HEK293 (cell line): ENCODE data around the gene PER1.

ENCODE experiments used
- GLI2 ChIP-seq: fragments of 450-650 bp; formaldehyde crosslinking; IDR thresholded peaks from 2 replicates; pipeline ENCODE4; 2017; ENCODE audit warnings: missing biosample characterization, missing genetic modification characterization, low read depth, borderline replicate concordance
- GLIS1 ChIP-seq: fragments of 450-650 bp; formaldehyde crosslinking; IDR thresholded peaks from 2 replicates; pipeline ENCODE4 v1.5.1; 2016; ENCODE audit warnings: missing biosample characterization, missing genetic modification characterization
- TCF7L2 ChIP-seq: IDR thresholded peaks from 2 replicates; pipeline ENCODE4 v1.6.1; 2011; ENCODE audit warnings: low read depth, mild to moderate bottlenecking, inconsistent platforms, low read length, moderate library complexity, borderline replicate concordance
- WT1 ChIP-seq: fragments of 450-650 bp; formaldehyde crosslinking; IDR thresholded peaks from 2 replicates; pipeline ENCODE4 v1.5.1; 2016; ENCODE audit warnings: missing biosample characterization, missing genetic modification characterization
- ZBTB20 ChIP-seq: fragments of 450-650 bp; formaldehyde crosslinking; IDR thresholded peaks from 2 replicates; pipeline ENCODE4 v1.5.1; 2016; ENCODE audit warnings: missing biosample characterization, missing genetic modification characterization
- ZBTB26 ChIP-seq: fragments of 450-650 bp; formaldehyde crosslinking; optimal IDR thresholded peaks from 2 replicates; pipeline ENCODE3; 2016; ENCODE audit warnings: missing biosample characterization, mild to moderate bottlenecking, missing genetic modification characterization
- ZFP69B ChIP-seq: fragments of 450-650 bp; formaldehyde crosslinking; IDR thresholded peaks from 2 replicates; pipeline ENCODE4 v1.5.1; 2016; ENCODE audit warnings: missing biosample characterization, missing genetic modification characterization
- ZNF10 ChIP-seq: fragments of 450-650 bp; formaldehyde crosslinking; IDR thresholded peaks from 2 replicates; pipeline ENCODE4 v1.5.1; 2017; ENCODE audit warnings: missing biosample characterization, missing genetic modification characterization
- ZNF18 ChIP-seq: fragments of 450-650 bp; formaldehyde crosslinking; IDR thresholded peaks from 2 replicates; pipeline ENCODE4 v1.5.1; 2016; ENCODE audit warnings: missing biosample characterization, missing genetic modification characterization
- ZNF23 ChIP-seq: fragments of 450-650 bp; formaldehyde crosslinking; IDR thresholded peaks from 2 replicates; pipeline ENCODE4 v1.5.1; 2016; ENCODE audit warnings: missing biosample characterization, missing genetic modification characterization, borderline replicate concordance
- ZNF239 ChIP-seq: fragments of 450-650 bp; formaldehyde crosslinking; IDR thresholded peaks from 2 replicates; pipeline ENCODE4 v1.5.1; 2016; ENCODE audit warnings: missing biosample characterization, missing genetic modification characterization
- ZNF324 ChIP-seq: fragments of 450-650 bp; formaldehyde crosslinking; IDR thresholded peaks from 2 replicates; pipeline ENCODE4 v1.5.1; 2016; ENCODE audit warnings: missing biosample characterization, missing genetic modification characterization
- ZNF341 ChIP-seq: fragments of 450-650 bp; formaldehyde crosslinking; IDR thresholded peaks from 2 replicates; pipeline ENCODE4; 2016; ENCODE audit warnings: low read depth, missing biosample characterization, missing genetic modification characterization
- ZNF350 ChIP-seq: fragments of 450-650 bp; formaldehyde crosslinking; IDR thresholded peaks from 2 replicates; pipeline ENCODE4 v1.5.0; 2017; ENCODE audit warnings: missing biosample characterization, mild to moderate bottlenecking, missing genetic modification characterization
- ZNF354C ChIP-seq: fragments of 450-650 bp; formaldehyde crosslinking; IDR thresholded peaks from 2 replicates; pipeline ENCODE4 v1.5.1; 2016; ENCODE audit warnings: missing biosample characterization, missing genetic modification characterization, low read depth, borderline replicate concordance
- ZNF37A ChIP-seq: fragments of 450-650 bp; IDR thresholded peaks from 2 replicates; pipeline ENCODE4 v1.5.1; 2018; ENCODE audit warnings: missing biosample characterization, missing genetic modification characterization
- ZNF394 ChIP-seq: fragments of 450-650 bp; formaldehyde crosslinking; IDR thresholded peaks from 2 replicates; pipeline ENCODE4 v1.5.1; 2016; ENCODE audit warnings: missing biosample characterization, missing genetic modification characterization, mild to moderate bottlenecking, moderate library complexity, borderline replicate concordance
- ZNF433 ChIP-seq: fragments of 450-650 bp; formaldehyde crosslinking; IDR thresholded peaks from 2 replicates; pipeline ENCODE4 v1.5.1; 2016; ENCODE audit warnings: missing biosample characterization, missing genetic modification characterization, low read depth
- ZNF561 ChIP-seq: fragments of 450-650 bp; IDR thresholded peaks from 2 replicates; pipeline ENCODE4 v1.5.1; 2018; ENCODE audit warnings: missing biosample characterization, missing genetic modification characterization, borderline replicate concordance
- ZNF580 ChIP-seq: fragments of 450-650 bp; formaldehyde crosslinking; IDR thresholded peaks from 2 replicates; pipeline ENCODE4 v1.5.1; 2016; ENCODE audit warnings: missing biosample characterization, missing genetic modification characterization
- ZNF600 ChIP-seq: fragments of 450-650 bp; formaldehyde crosslinking; IDR thresholded peaks from 2 replicates; pipeline ENCODE4 v1.5.1; 2016; ENCODE audit warnings: missing biosample characterization, missing genetic modification characterization
- ZNF654 ChIP-seq: fragments of 450-650 bp; formaldehyde crosslinking; IDR thresholded peaks from 2 replicates; pipeline ENCODE4 v1.5.1; 2016; ENCODE audit warnings: low read depth, missing biosample characterization, missing genetic modification characterization
- ZNF660 ChIP-seq: fragments of 450-650 bp; IDR thresholded peaks from 2 replicates; pipeline ENCODE4 v1.5.1; 2018; ENCODE audit warnings: missing biosample characterization, mild to moderate bottlenecking, missing genetic modification characterization
- ZNF670 ChIP-seq: fragments of 450-650 bp; formaldehyde crosslinking; IDR thresholded peaks from 2 replicates; pipeline ENCODE4 v1.5.1; 2016; ENCODE audit warnings: missing biosample characterization, missing genetic modification characterization, low read depth
- ZNF677 ChIP-seq: fragments of 450-650 bp; IDR thresholded peaks from 2 replicates; pipeline ENCODE4 v1.5.0; 2018; ENCODE audit warnings: missing biosample characterization, mild to moderate bottlenecking, missing genetic modification characterization, moderate library complexity
- ZNF76 ChIP-seq: fragments of 450-650 bp; formaldehyde crosslinking; IDR thresholded peaks from 2 replicates; pipeline ENCODE4; 2016; ENCODE audit warnings: low read depth, missing biosample characterization, missing genetic modification characterization, borderline replicate concordance
- ZNF791 ChIP-seq: fragments of 450-650 bp; formaldehyde crosslinking; IDR thresholded peaks from 2 replicates; pipeline ENCODE4 v1.5.1; 2016; ENCODE audit warnings: missing biosample characterization, missing genetic modification characterization
- ZNF792 ChIP-seq: fragments of 450-650 bp; formaldehyde crosslinking; IDR thresholded peaks from 2 replicates; pipeline ENCODE4 v1.5.1; 2016; ENCODE audit warnings: missing biosample characterization, missing genetic modification characterization
- ZSCAN16 ChIP-seq: fragments of 450-650 bp; formaldehyde crosslinking; IDR thresholded peaks from 2 replicates; pipeline ENCODE4 v1.5.1; 2016; ENCODE audit warnings: missing biosample characterization, missing genetic modification characterization
- ZSCAN4 ChIP-seq: fragments of 450-650 bp; formaldehyde crosslinking; IDR thresholded peaks from 2 replicates; pipeline ENCODE4 v1.5.1; 2017; ENCODE audit warnings: missing biosample characterization, missing genetic modification characterization
- TF ChIP-seq, protein P1 (sequence below): fragments of 450-650 bp; formaldehyde crosslinking; IDR thresholded peaks from 2 replicates; pipeline ENCODE4 v1.5.0; 2017; ENCODE audit warnings: missing biosample characterization, missing genetic modification characterization, borderline replicate concordance
- TF ChIP-seq, protein P2 (sequence below): fragments of 450-650 bp; formaldehyde crosslinking; IDR thresholded peaks from 2 replicates; pipeline ENCODE4 v1.5.1; 2016; ENCODE audit warnings: missing biosample characterization, missing genetic modification characterization, borderline replicate concordance

The PER1 gene

GRCh38 chr17:8121681-8122421 is 30.4 kb downstream of the PER1 start (continued):
- TF ChIP-seq ZBTB26 (tag by site-specific recombination) = peak; percentile 90
- TF ChIP-seq ZFP69B (tag by site-specific recombination) = peak; percentile 69
- no peak; the same call in 1 of the 2 replicates for TF ChIP-seq ZNF10
- TF ChIP-seq ZNF324 (tag by site-specific recombination) = no peak
- TF ChIP-seq ZNF23 = peak; percentile 58; the same call in 1 of the 2 replicates
- no peak; the same call in 1 of the 2 replicates for TF ChIP-seq ZNF654
- TF ChIP-seq ZNF239 (tag by site-specific recombination) = no peak
- TF ChIP-seq, protein P1, sequence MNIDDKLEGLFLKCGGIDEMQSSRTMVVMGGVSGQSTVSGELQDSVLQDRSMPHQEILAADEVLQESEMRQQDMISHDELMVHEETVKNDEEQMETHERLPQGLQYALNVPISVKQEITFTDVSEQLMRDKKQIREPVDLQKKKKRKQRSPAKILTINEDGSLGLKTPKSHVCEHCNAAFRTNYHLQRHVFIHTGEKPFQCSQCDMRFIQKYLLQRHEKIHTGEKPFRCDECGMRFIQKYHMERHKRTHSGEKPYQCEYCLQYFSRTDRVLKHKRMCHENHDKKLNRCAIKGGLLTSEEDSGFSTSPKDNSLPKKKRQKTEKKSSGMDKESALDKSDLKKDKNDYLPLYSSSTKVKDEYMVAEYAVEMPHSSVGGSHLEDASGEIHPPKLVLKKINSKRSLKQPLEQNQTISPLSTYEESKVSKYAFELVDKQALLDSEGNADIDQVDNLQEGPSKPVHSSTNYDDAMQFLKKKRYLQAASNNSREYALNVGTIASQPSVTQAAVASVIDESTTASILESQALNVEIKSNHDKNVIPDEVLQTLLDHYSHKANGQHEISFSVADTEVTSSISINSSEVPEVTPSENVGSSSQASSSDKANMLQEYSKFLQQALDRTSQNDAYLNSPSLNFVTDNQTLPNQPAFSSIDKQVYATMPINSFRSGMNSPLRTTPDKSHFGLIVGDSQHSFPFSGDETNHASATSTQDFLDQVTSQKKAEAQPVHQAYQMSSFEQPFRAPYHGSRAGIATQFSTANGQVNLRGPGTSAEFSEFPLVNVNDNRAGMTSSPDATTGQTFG (tag by site-specific recombination) = no peak
- peak; percentile 21; the same call in 1 of the 2 replicates for TF ChIP-seq ZNF76 (tag by site-specific recombination)
- no peak for TF ChIP-seq ZNF670
- TF ChIP-seq ZSCAN16 (tag by site-specific recombination) = no peak
- no peak for TF ChIP-seq ZNF394 (tag by site-specific recombination)
- TF ChIP-seq ZNF18 (tag by site-specific recombination) = no peak
- TF ChIP-seq ZNF341 (tag by site-specific recombination) = no peak
- TF ChIP-seq ZNF792 = no peak
- TF ChIP-seq ZNF354C = no peak
- peak; percentile 94 for TF ChIP-seq ZBTB20 (tag by site-specific recombination)
- TF ChIP-seq GLI2 (tag by site-specific recombination) = no peak
- TF ChIP-seq ZNF37A = no peak
- 0 out of 2 replicates have a peak, but pooled peaks have one; percentile 4 for TF ChIP-seq ZSCAN4 (tag by site-specific recombination)
- TF ChIP-seq TCF7L2 = no peak
- TF ChIP-seq ZNF600 (tag by site-specific recombination) = peak; percentile 80
- TF ChIP-seq WT1 (tag by site-specific recombination) = no peak; the same call in 1 of the 2 replicates
- TF ChIP-seq, protein P2, sequence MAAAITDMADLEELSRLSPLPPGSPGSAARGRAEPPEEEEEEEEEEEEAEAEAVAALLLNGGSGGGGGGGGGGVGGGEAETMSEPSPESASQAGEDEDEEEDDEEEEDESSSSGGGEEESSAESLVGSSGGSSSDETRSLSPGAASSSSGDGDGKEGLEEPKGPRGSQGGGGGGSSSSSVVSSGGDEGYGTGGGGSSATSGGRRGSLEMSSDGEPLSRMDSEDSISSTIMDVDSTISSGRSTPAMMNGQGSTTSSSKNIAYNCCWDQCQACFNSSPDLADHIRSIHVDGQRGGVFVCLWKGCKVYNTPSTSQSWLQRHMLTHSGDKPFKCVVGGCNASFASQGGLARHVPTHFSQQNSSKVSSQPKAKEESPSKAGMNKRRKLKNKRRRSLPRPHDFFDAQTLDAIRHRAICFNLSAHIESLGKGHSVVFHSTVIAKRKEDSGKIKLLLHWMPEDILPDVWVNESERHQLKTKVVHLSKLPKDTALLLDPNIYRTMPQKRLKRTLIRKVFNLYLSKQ = no peak
- TF ChIP-seq ZNF660 = peak; percentile 78
- TF ChIP-seq GLIS1 = peak; percentile 46
- no peak for TF ChIP-seq ZNF580 (tag by site-specific recombination)
- TF ChIP-seq ZNF677 = no peak
- TF ChIP-seq ZNF791 = no peak
- no peak for TF ChIP-seq ZNF433 (tag by site-specific recombination)
- no peak for TF ChIP-seq ZNF350 (tag by site-specific recombination)
- peak; percentile 89; the same call in 1 of the 2 replicates for TF ChIP-seq ZNF561 (tag by site-specific recombination)
